ENCODE measurements around the gene PXDC1.

PXDC1 gene

DNA sequence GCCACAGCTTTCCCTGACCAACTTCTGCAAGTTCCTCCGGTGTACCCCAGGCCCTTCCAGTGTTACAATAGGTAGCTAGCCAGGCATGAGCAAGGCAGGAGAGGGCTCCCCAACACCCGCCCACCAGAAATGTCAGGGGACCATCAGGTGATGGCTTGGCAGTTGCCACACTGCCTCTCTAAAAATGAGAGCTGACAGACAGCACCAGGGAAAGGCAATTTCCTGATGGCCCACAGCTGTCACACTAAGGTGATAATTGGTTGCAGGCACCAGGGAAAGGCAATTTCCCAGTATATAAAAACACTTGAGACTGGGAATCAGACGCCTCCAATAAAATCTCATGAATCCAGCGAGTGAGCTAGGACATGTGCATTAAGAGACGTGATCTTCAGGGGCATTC is 49.9 kb downstream of the PXDC1 start:
- TF ChIP-seq, protein P1, sequence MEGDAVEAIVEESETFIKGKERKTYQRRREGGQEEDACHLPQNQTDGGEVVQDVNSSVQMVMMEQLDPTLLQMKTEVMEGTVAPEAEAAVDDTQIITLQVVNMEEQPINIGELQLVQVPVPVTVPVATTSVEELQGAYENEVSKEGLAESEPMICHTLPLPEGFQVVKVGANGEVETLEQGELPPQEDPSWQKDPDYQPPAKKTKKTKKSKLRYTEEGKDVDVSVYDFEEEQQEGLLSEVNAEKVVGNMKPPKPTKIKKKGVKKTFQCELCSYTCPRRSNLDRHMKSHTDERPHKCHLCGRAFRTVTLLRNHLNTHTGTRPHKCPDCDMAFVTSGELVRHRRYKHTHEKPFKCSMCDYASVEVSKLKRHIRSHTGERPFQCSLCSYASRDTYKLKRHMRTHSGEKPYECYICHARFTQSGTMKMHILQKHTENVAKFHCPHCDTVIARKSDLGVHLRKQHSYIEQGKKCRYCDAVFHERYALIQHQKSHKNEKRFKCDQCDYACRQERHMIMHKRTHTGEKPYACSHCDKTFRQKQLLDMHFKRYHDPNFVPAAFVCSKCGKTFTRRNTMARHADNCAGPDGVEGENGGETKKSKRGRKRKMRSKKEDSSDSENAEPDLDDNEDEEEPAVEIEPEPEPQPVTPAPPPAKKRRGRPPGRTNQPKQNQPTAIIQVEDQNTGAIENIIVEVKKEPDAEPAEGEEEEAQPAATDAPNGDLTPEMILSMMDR (conservative IDR thresholded peaks at IDR 0.05; ENCODE audit: low read length), result no peak
- no peak for DNase-seq (ENCODE audit: low read depth)
- H3K4me3 ChIP-seq (ENCODE audit: low read length), result no peak overlapping the region

DNA sequence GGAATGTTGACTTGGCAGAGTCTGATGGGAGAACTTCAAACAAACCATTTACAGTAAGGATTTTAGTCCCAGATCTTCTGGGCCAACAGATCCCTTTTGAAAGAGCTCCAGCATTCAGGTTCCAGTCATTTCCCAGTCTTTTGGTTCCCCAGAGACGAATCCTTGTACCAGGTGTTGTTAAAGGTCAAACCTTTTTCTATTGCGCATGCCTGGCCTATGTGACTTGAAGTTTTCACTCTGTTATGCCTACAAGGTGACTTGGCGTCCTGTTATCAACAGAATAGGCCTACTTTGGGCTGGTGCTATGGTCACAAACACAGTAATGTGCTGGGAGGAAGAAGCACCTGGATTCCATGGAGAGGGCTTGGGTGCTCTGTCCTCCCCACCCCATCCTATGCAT is 52.3 kb downstream of the PXDC1 start:
- no peak for DNase-seq (ENCODE audit: low read depth)
- TF ChIP-seq, protein P1 (conservative IDR thresholded peaks at IDR 0.05; ENCODE audit: low read length), result no peak
- no peak overlapping the region for H3K4me3 ChIP-seq (ENCODE audit: low read length)

- TF ChIP-seq, protein P1 (conservative IDR thresholded peaks at IDR 0.05; ENCODE audit: low read length), result no peak
- peak; percentile 12 for DNase-seq (ENCODE audit: low read depth)
- H3K4me3 ChIP-seq (ENCODE audit: low read length), result no peak overlapping the region
These were observed 53.5 kb downstream of the PXDC1 start for GRCh38 chr6:3698021-3698420.

DNA sequence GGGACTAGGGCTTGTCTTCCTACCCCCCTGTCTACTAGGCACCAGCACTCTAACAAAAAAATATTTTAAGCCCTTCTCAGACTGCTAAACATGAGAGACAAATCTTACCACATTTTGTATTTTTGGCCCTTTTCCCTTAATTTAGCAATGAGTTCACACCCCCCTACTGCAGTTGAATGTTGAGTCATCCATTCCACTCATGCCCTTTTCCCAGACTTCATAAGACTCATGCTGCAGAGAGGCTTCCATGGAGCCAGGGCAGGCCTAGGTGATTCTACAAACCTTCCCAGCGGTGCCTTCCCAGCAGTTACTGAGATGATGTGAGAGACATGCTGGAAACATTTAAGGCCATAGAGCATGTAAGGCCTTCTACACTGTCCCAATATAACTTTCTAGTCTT is 53.9 kb downstream of the PXDC1 start:
- TF ChIP-seq, protein P1 (conservative IDR thresholded peaks at IDR 0.05; ENCODE audit: low read length), result no peak
- DNase-seq (ENCODE audit: low read depth), result peak; percentile 96
- H3K4me3 ChIP-seq (ENCODE audit: low read length), result no peak overlapping the region

DNA sequence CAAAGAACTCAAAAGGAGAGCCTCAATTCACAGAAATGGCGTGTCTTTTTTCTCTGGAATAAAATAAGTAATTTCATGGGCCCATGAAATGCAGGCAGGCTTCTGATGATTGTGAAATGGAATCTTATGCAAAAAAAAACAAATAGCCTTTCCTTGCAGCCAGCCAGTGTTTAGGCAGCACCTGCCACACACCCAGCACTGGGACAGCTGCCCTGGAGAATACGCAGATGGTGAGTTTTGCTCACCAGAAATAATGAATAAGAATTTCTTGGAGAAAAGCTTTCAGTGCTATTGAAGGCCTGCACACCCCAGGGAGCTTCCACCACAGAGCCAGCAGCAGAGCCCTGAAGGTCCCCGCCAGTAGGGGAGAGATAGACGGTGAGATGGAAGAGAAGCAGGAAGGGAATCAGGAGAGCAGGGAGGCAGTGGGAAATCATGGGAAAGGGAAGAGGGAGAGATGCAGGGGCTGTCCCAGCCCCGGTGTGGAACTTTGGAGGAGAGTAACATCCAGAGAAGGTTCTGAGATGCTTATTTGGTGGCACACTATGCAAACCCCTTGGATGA is 54.9 kb downstream of the PXDC1 start:
- DNase-seq (ENCODE audit: low read depth), result peak; percentile 29
- TF ChIP-seq, protein P1 (conservative IDR thresholded peaks at IDR 0.05; ENCODE audit: low read length), result no peak; the same call in 1 of the 2 replicates
- no peak overlapping the region for H3K4me3 ChIP-seq (ENCODE audit: low read length)

DNA sequence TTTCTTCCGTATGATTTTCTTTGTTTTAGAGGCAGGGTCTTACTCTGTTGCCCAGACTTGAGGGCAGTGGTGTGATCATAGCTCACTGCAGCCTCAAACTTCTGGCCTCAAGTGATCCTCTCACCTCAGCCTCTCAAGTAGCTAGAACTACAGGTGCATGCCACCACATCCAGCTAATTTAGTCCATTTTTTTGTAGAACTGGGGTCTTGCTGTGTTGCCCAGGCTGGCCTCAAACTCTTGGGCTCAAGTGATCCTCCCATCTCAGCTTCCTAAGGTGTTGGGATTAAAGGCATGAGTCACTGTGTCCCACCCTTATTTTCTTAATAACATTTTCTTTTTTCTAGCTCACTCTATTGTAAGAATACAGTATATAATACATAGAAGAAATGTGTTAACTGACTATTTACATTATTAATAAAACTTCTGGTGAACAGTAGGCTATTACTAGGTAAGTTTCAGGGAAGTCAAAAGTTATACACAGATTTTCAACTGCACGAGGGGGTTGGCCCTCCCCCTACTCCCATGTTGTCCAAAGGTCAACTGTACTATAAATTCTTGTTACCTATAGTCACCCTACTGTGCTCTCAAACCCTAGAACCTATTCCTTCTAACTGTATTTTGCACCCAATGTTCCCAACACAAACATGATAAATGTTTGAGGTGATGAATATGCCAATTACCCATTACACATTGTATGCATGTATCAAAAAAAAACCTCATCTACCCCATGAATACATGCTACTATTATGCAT is 56.3 kb downstream of the PXDC1 start:
- DNase-seq (ENCODE audit: low read depth), result no peak
- TF ChIP-seq, protein P1 (conservative IDR thresholded peaks at IDR 0.05; ENCODE audit: low read length), result no peak
- H3K4me3 ChIP-seq (ENCODE audit: low read length), result no peak overlapping the region

GRCh38 chr6:3693831-3694230 is 57.7 kb downstream of the PXDC1 start:
- TF ChIP-seq, protein P1 (conservative IDR thresholded peaks at IDR 0.05; ENCODE audit: low read length), result no peak
- no peak for DNase-seq (ENCODE audit: low read depth)
- no peak overlapping the region for H3K4me3 ChIP-seq (ENCODE audit: low read length)

Data from AG10803 (cell line).